ENCODE data around the gene TPX2.

The TPX2 gene

GRCh38 chr20:31738729-31739549 is at the start of gene TPX2:
Gene TPX2, plus strand, starts transcription at chr20:31739290. Its CDS starts 18,187 bp downstream, at chr20:31757477.
- Histone ChIP-seq H3K4me3 (ENCODE audit: low read depth in 1 of 5, low read length in 5 of 5) (peak within 1 kb of the TSS; percentile 75 to 92 (median 90)), H3K4me1 (ENCODE audit: control insufficient read depth in 5 of 5, insufficient read depth in 5 of 5, low read length in 5 of 5) (peaks cover 0 to 19% (median 16%) of the 10 kb centered on the region in 5 donors), H3K9me3 (ENCODE audit: control insufficient read depth in 5 of 5, low read length in 5 of 5) (no peaks in the 10 kb centered on the region), H3K36me3 (ENCODE audit: control insufficient read depth in 5 of 5, insufficient read depth in 5 of 5, low read length in 5 of 5) (no peaks in the 10 kb centered on the region), H3K27me3 (ENCODE audit: control insufficient read depth in 5 of 5, insufficient read depth in 4 of 5, low read length in 5 of 5) (no peaks in the 10 kb centered on the region), H3K27ac (ENCODE audit: low read depth, low read length) (peak within 1 kb of the TSS; percentile 86), H3K9ac (ENCODE audit: low read length in 5 of 5) (peak within 1 kb of the TSS; percentile 72 to 88 (median 81))

- Histone ChIP-seq H3K36me3 (ENCODE audit: control insufficient read depth in 5 of 5, insufficient read depth in 5 of 5, low read length in 5 of 5) (peaks cover 0 to 27% (median 3%) of the 10 kb centered on the region in 5 donors), H3K4me3 (ENCODE audit: low read depth in 1 of 5, low read length in 5 of 5) (no peak overlapping the region), H3K9ac (ENCODE audit: low read length in 5 of 5) (no peak overlapping the region), H3K27ac (ENCODE audit: low read depth, low read length) (no peak overlapping the region), H3K9me3 (ENCODE audit: control insufficient read depth in 5 of 5, low read length in 5 of 5) (no peaks in the 10 kb centered on the region), H3K27me3 (ENCODE audit: control insufficient read depth in 5 of 5, insufficient read depth in 4 of 5, low read length in 5 of 5) (no peaks in the 10 kb centered on the region), H3K4me1 (ENCODE audit: control insufficient read depth in 5 of 5, insufficient read depth in 5 of 5, low read length in 5 of 5) (peaks cover 3 to 42% (median 20%) of the 10 kb centered on the region in 5 donors)
These were observed 48.9 kb upstream of the TPX2 start for GRCh38 chr20:31690124-31690666.

- H3K9me3 ChIP-seq (ENCODE audit: control insufficient read depth in 5 of 5, low read length in 5 of 5), result no peaks in the 10 kb centered on the region
- no peak overlapping the region for H3K4me3 ChIP-seq (ENCODE audit: low read depth in 1 of 5, low read length in 5 of 5)
- no peak overlapping the region for H3K9ac ChIP-seq (ENCODE audit: low read length in 5 of 5)
- peak overlapping the region; percentile 44 for H3K27ac ChIP-seq (ENCODE audit: low read depth, low read length)
- peaks cover 0 to 19% (median 5%) of the 10 kb centered on the region in 5 donors for H3K36me3 ChIP-seq (ENCODE audit: control insufficient read depth in 5 of 5, insufficient read depth in 5 of 5, low read length in 5 of 5)
- H3K27me3 ChIP-seq (ENCODE audit: control insufficient read depth in 5 of 5, insufficient read depth in 4 of 5, low read length in 5 of 5), result no peaks in the 10 kb centered on the region
- peaks cover 9 to 45% (median 32%) of the 10 kb centered on the region in 5 donors for H3K4me1 ChIP-seq (ENCODE audit: control insufficient read depth in 5 of 5, insufficient read depth in 5 of 5, low read length in 5 of 5)
These were observed 47.3 kb upstream of the TPX2 start for GRCh38 chr20:31691646-31692275.

- Histone ChIP-seq H3K4me1 (ENCODE audit: control insufficient read depth in 5 of 5, insufficient read depth in 5 of 5, low read length in 5 of 5) (peaks cover 9 to 48% (median 35%) of the 10 kb centered on the region in 5 donors), H3K4me3 (ENCODE audit: low read depth in 1 of 5, low read length in 5 of 5) (no peak overlapping the region), H3K27ac (ENCODE audit: low read depth, low read length) (no peak overlapping the region), H3K27me3 (ENCODE audit: control insufficient read depth in 5 of 5, insufficient read depth in 4 of 5, low read length in 5 of 5) (no peaks in the 10 kb centered on the region), H3K9ac (ENCODE audit: low read length in 5 of 5) (no peak overlapping the region), H3K36me3 (ENCODE audit: control insufficient read depth in 5 of 5, insufficient read depth in 5 of 5, low read length in 5 of 5) (peaks cover 0 to 13% (median 5%) of the 10 kb centered on the region in 5 donors), H3K9me3 (ENCODE audit: control insufficient read depth in 5 of 5, low read length in 5 of 5) (no peaks in the 10 kb centered on the region)
These were observed 45.7 kb upstream of the TPX2 start for GRCh38 chr20:31693402-31693801.

GRCh38 chr20:31693987-31694661 is 45.0 kb upstream of the TPX2 start:
- Histone ChIP-seq H3K36me3 (ENCODE audit: control insufficient read depth in 5 of 5, insufficient read depth in 5 of 5, low read length in 5 of 5) (peaks cover 0 to 10% (median 5%) of the 10 kb centered on the region in 5 donors), H3K27ac (ENCODE audit: low read depth, low read length) (peak overlapping the region; percentile 77), H3K4me1 (ENCODE audit: control insufficient read depth in 5 of 5, insufficient read depth in 5 of 5, low read length in 5 of 5) (peaks cover 11 to 55% (median 42%) of the 10 kb centered on the region in 5 donors), H3K4me3 (ENCODE audit: low read depth in 1 of 5, low read length in 5 of 5) (no peak overlapping the region), H3K9me3 (ENCODE audit: control insufficient read depth in 5 of 5, low read length in 5 of 5) (no peaks in the 10 kb centered on the region), H3K27me3 (ENCODE audit: control insufficient read depth in 5 of 5, insufficient read depth in 4 of 5, low read length in 5 of 5) (no peaks in the 10 kb centered on the region), H3K9ac (ENCODE audit: low read length in 5 of 5) (peak overlapping the region in 2 of 5 donors; percentile 41 to 69)

GRCh38 chr20:31694842-31695593 is 44.1 kb upstream of the TPX2 start:
- Histone ChIP-seq H3K4me1 (ENCODE audit: control insufficient read depth in 5 of 5, insufficient read depth in 5 of 5, low read length in 5 of 5) (peaks cover 15 to 64% (median 51%) of the 10 kb centered on the region in 5 donors), H3K4me3 (ENCODE audit: low read depth in 1 of 5, low read length in 5 of 5) (no peak overlapping the region), H3K27ac (ENCODE audit: low read depth, low read length) (peak overlapping the region; percentile 77), H3K9ac (ENCODE audit: low read length in 5 of 5) (peak overlapping the region in 2 of 5 donors; percentile 41 to 69), H3K36me3 (ENCODE audit: control insufficient read depth in 5 of 5, insufficient read depth in 5 of 5, low read length in 5 of 5) (peaks cover 0 to 10% (median 5%) of the 10 kb centered on the region in 5 donors), H3K27me3 (ENCODE audit: control insufficient read depth in 5 of 5, insufficient read depth in 4 of 5, low read length in 5 of 5) (no peaks in the 10 kb centered on the region), H3K9me3 (ENCODE audit: control insufficient read depth in 5 of 5, low read length in 5 of 5) (no peaks in the 10 kb centered on the region)

- H3K27me3 ChIP-seq (ENCODE audit: control insufficient read depth in 5 of 5, insufficient read depth in 4 of 5, low read length in 5 of 5), result no peaks in the 10 kb centered on the region
- peaks cover 0 to 10% (median 5%) of the 10 kb centered on the region in 5 donors for H3K36me3 ChIP-seq (ENCODE audit: control insufficient read depth in 5 of 5, insufficient read depth in 5 of 5, low read length in 5 of 5)
- H3K4me3 ChIP-seq (ENCODE audit: low read depth in 1 of 5, low read length in 5 of 5), result no peak overlapping the region
- peak overlapping the region; percentile 77 for H3K27ac ChIP-seq (ENCODE audit: low read depth, low read length)
- H3K9ac ChIP-seq (ENCODE audit: low read length in 5 of 5), result peak overlapping the region in 1 of 5 donors; percentile 48
- H3K9me3 ChIP-seq (ENCODE audit: control insufficient read depth in 5 of 5, low read length in 5 of 5), result no peaks in the 10 kb centered on the region
- H3K4me1 ChIP-seq (ENCODE audit: control insufficient read depth in 5 of 5, insufficient read depth in 5 of 5, low read length in 5 of 5), result peaks cover 15 to 69% (median 57%) of the 10 kb centered on the region in 5 donors
These were observed 43.0 kb upstream of the TPX2 start for GRCh38 chr20:31695849-31696804.

GRCh38 chr20:31698243-31698802 is 40.8 kb upstream of the TPX2 start:
- H3K36me3 ChIP-seq (ENCODE audit: control insufficient read depth in 5 of 5, insufficient read depth in 5 of 5, low read length in 5 of 5), result peaks cover 0 to 6% (median 3%) of the 10 kb centered on the region in 5 donors
- H3K4me1 ChIP-seq (ENCODE audit: control insufficient read depth in 5 of 5, insufficient read depth in 5 of 5, low read length in 5 of 5), result peaks cover 11 to 69% (median 57%) of the 10 kb centered on the region in 5 donors
- no peak overlapping the region for H3K4me3 ChIP-seq (ENCODE audit: low read depth in 1 of 5, low read length in 5 of 5)
- no peaks in the 10 kb centered on the region for H3K9me3 ChIP-seq (ENCODE audit: control insufficient read depth in 5 of 5, low read length in 5 of 5)
- peak overlapping the region in 2 of 5 donors; percentile 20 to 21 for H3K9ac ChIP-seq (ENCODE audit: low read length in 5 of 5)
- no peaks in the 10 kb centered on the region for H3K27me3 ChIP-seq (ENCODE audit: control insufficient read depth in 5 of 5, insufficient read depth in 4 of 5, low read length in 5 of 5)
- peak overlapping the region; percentile 68 for H3K27ac ChIP-seq (ENCODE audit: low read depth, low read length)
